T follicular helper cell (primary cell): ENCODE data around the gene LDB1.

Source experiments
- DNase-seq: peaks from one replicate; pipeline ENCODE4 v3.0.0-alpha.2; 2020; ENCODE audit warnings: low read depth

The LDB1 gene

GRCh38 chr10:102113261-102113955 is 6.8 kb downstream of the LDB1 start:
- DNase-seq: no peak

- DNase-seq: no peak
Observed at GRCh38 chr10:102112210-102112817, 7.9 kb downstream of the LDB1 start.

DNA sequence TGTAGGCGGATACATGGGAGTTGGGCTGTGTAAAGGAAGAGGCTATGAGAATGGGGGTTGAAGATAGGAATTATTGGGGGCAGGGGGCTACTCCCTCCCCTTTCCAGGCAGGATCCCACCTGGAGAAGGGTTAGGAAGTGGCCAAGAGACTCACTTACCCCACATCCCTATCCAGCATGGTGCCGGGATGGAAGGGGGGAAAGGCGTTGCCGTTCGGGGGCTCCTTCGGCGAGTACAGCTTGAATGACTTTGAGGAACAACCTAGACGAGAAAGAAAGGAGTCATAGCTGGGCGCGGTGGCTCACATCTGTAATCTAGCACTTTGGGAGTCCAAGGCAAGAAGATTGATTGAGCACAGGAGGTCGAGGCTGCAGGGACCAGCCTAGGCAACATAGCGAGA is 8.9 kb downstream of the LDB1 start:
- DNase-seq: no peak

- DNase-seq: no peak
Observed at GRCh38 chr10:102109166-102110116, 10.7 kb downstream of the LDB1 start.

- DNase-seq: no peak
Observed at GRCh38 chr10:102106998-102107397, 13.2 kb downstream of the LDB1 start.

- no peak for DNase-seq
Observed at GRCh38 chr10:102102421-102102820, 17.7 kb downstream of the LDB1 start.

GRCh38 chr10:102101152-102101551 is 19.0 kb downstream of the LDB1 start:
- no peak for DNase-seq

DNA sequence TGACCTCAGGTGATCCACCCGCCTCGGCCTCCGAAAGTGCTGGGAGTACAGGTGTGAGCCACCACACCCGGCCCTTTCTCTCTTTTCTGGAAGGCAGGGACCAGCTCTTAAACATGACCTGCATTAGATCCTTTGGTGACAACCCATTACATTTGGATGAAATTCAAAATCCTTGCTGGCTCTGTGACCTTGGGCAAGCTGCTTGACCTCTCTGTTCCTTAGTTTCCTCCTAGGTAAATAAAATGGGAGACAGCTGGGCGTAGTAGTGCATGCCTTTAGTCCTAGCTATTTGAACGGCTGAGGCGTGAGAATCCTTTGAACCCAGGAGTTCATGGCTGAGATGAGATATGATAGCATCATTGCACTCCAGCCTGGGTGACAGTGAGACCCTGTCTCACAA is 23.7 kb downstream of the LDB1 start:
- DNase-seq: no peak

DNA sequence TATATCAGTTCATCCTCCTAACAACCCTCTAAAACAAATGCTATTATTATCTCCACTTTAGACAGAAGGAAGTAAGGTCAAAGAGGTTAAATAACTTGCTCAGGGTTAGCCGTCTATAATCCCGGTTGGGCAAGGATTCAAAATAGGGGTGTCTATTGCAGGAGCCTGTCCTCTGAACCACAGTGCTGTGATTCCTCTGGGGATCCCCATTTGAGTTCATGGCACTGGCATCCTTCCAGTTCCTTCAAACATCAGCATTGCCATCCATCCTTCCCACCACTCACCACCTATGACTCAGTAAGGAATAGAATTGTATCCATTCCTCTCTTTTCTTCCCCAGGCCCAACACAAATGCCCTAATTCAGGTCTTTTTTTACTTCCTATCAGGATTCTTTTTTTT is 29.4 kb downstream of the LDB1 start:
- no peak for DNase-seq

GRCh38 chr10:102086196-102086595 is 34.0 kb downstream of the LDB1 start:
- no peak for DNase-seq

GRCh38 chr10:102085336-102085735 is 34.8 kb downstream of the LDB1 start:
- no peak for DNase-seq

DNA sequence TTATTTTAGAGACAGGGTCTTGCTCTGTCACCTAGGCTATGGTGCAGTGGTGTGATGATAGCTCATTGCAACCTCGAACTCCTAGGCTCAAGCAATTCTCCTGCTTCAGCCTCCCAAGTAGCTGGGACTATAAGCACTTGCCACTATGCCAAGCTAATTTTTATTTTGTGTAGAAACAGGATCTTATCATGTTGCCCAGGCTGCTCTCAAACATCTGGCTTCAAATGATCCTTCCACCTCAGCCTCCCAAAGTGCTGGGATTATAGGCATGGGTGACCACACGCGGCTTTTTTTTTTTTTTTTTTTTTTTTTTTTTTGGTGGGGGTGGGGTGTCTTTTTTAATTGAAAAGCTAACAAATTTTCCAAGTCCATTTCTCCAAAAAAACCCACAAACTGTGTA is 36.6 kb downstream of the LDB1 start:
- DNase-seq: no peak

- peak; percentile 66 for DNase-seq
Observed at GRCh38 chr10:102072673-102073527, 47.3 kb downstream of the LDB1 start.

DNA sequence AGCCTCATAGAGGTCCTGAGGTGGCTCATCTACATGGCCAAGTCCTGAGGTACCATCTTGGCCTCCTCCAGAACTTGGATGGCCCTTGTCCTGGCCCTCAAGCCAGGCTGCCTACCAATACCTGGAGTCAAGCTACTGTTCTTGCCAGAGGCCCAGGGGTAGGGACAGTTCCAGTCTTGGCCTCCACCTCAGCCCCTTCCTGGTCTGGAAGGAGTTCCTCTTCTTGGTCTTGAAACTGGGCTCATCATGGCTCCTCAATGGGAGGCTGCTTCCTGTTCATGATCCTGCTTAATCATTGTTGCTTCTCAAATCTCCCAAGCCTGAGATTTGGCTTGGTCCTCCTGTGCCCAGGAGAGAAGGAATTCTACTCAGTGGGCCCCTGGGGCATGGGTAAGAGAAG is 51.1 kb downstream of the LDB1 start:
- DNase-seq: no peak

DNA sequence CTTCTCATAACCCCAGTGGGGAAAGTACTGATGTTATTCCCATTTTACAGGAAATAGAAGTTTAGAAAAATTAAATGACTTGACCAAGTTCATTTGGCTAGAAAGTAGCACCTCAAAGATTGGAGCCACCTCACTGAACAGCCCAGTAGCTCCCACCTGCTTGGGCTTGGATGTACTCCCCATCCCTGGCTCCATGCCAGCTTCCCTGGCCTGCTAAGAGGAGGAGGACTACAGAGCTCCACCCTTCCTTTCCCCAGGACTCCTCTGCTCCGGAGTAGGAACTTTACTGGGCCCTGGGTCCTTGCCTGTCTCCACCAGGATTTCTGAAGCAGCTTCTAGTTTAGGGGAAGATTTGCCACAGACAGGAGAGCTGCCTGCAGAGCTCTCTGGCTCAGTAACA is 52.0 kb downstream of the LDB1 start:
- DNase-seq: no peak

- no peak for DNase-seq
Observed at GRCh38 chr10:102067091-102067916, 52.9 kb downstream of the LDB1 start.

- no peak for DNase-seq
Observed at GRCh38 chr10:102066399-102067088, 53.6 kb downstream of the LDB1 start.

DNA sequence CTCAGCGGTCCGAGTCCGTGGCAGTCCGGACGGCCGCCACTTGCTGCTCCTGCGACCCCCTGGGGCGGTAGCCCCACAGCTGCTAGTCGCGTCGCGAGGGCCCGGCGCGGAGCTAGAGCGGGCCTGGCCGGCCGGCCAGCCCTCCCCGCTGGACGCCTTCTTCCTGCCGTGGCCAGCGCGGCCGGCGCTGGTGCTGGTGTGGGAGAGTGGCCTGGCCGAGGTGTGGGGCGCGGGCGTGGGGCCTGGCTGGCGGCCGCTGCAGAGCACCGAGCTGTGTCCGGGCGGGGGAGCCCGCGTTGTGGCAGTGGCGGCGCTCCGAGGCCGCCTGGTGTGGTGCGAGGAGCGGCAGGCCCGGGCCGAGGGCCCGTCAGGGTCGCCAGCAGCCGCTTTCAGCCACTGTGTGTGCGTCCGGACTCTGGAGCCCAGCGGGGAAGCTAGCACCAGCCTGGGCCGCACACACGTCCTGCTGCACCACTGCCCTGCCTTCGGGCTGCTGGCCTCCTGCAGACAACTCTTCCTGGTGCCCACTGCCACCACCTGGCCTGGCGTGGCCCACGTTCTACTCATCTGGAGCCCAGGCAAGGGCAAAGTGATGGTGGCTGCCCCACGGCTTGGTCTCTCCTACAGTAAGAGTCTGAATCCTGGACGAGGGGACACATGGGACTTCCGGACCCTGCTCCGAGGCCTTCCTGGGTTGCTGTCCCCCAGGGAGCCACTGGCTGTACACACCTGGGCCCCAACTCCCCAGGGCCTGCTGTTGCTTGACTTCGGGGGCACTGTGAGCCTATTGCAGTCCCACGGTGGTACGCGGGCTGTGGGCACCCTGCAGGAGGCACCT is 54.4 kb downstream of the LDB1 start:
- DNase-seq: no peak

DNA sequence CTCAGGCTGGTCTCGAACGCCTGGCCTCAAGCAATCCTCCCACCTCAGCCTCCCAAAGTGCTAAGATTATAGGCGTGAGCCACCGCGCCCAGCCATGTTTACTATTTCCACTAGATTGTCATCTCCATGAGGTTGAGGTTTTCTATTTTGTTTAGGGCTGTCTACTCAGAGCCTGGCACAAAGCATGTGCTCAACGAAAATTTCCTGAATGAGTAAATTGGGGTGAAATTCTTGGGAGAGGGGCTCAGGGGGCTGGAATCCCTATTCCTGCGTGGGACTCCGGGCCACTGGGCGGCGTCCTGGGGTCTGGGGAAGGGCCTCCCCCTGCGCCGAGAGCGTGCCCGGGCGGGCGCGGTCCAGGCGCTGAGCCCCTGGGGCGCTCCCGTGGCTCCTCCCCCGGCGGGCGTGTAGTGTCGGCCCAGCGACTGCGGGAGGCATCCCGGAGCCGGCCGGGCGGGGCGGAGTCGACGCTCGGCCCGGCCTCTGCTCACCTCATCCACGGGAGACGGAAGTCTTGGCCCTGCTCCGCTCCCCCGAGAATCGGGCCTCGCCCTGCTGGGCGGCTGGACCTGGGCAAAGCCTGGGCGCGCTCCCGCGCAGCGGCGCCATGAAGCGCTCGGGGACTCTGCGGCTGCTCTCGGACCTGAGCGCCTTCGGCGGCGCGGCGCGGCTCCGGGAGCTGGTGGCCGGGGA is 55.2 kb downstream of the LDB1 start, which contains the start of gene HPS6:
HPS6 (plus strand) TSS at position 482 of the 693 bp plus-strand sequence; CDS start at position 608, 126 bp downstream.
- peak; percentile 75 for DNase-seq
